Inferior parietal cortex (tissue), 1 donor: ENCODE measurements around the gene GMCL2.
"Not testable (repeated sequence)": the region's sequence is repeated elsewhere in the genome, so short reads cannot be mapped to it uniquely, and the experiment has no call there.

ENCODE experiments used
- DNase-seq: peaks from one replicate; pipeline ENCODE4 v3.0.0-alpha.2; 2016; ENCODE audit errors: extremely low spot score

GMCL2 gene

GRCh38 chr5:178206166-178207101 lies 19.3 kb upstream of the GMCL2 start:
- no peak for DNase-seq

DNA sequence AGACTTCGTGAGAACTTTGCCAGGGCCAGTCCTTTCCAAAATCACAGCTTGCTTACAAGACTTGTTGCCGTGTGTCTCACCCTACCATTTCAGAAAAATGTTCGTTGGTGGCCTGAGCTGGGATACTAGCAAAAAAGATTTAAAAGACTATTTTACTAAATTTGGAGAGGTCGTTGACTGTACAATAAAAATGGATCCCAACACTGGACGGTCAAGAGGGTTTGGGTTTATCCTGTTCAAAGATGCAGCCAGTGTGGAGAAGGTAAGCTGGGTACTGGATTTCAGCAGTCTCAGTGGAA lies 18.5 kb upstream of the GMCL2 start:
- no peak for DNase-seq

- peak; percentile 38 for DNase-seq
Measured at GRCh38 chr5:178204935-178205748, 18.0 kb upstream of the GMCL2 start.

DNA sequence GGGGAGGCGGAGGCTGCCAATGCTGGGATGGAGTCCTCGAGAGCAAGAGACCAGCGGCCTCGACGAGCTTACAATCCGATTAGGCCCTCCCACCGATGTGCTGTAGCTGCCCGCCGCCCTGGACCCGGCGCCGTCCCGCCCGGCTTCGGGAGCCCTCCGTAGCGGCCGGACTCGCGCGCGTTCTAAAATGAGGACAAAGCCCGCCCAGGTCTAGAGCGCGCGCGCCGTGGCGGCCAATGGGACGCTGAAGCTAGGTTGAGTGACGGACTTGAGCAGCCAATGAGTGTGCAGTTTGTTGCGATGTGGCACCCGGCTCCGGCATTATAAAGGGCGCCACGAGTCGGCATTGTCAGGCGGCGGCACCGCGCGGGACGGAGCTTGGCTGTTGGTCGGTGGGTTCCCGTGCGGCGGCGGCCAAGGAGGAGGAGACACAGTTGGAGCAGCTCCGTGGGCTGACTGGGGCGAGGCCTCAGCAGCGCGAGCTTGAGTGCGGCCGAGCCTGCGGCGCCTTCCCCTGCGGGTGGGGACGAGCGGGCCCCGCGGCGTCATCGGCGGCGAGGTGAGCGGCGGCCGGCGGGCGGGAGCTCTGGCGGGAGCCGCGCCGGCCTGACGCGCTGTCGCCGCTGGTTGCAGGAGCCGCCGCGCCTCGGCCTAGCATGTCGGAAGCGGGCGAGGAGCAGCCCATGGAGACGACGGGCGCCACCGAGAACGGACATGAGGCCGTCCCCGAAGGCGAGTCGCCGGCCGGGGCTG lies 17.2 kb upstream of the GMCL2 start, which contains the start of gene HNRNPAB:
Gene HNRNPAB (plus strand): TSS at position 352 of the 753 bp plus-strand sequence. CDS start 305 bp downstream, at position 657.
- peak; percentile 97 for DNase-seq

- no peak for DNase-seq
Measured at GRCh38 chr5:178203670-178204181, 16.6 kb upstream of the GMCL2 start.

DNA sequence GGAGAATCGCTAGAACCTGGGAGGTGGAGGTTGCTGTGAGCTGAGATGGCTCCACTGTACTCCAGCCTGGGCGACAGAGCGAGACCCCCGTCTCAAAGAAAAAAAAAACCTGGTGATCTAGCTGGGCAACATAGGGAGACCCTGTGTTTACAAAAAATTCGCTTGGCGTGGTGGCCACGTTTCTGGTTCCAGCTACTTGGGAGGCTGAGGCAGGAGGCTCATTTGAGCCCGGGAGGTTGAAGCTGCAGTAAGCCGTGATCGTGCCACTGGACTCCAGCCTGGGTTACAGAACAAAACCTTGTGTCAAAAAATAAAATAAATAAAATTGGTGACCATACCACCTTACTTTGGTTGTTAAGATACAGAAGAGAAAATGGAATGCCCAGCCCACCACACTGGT lies 15.4 kb upstream of the GMCL2 start:
- DNase-seq = no peak

DNA sequence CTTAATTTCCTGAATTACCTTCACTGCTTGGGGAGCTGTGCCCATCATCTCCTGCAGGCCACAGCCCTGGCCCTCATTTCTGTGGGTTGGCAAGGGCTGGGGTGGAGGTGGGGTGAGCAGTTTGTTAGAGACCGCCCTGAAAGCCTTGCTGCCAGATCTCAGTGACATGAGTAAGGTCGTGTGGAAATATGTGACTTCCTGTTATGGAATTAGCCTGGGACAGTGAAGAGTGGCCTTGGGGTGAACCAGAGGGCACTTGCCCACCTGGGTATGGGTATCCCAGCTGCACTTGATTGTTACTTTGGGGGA lies 14.7 kb upstream of the GMCL2 start:
- no peak for DNase-seq

DNA sequence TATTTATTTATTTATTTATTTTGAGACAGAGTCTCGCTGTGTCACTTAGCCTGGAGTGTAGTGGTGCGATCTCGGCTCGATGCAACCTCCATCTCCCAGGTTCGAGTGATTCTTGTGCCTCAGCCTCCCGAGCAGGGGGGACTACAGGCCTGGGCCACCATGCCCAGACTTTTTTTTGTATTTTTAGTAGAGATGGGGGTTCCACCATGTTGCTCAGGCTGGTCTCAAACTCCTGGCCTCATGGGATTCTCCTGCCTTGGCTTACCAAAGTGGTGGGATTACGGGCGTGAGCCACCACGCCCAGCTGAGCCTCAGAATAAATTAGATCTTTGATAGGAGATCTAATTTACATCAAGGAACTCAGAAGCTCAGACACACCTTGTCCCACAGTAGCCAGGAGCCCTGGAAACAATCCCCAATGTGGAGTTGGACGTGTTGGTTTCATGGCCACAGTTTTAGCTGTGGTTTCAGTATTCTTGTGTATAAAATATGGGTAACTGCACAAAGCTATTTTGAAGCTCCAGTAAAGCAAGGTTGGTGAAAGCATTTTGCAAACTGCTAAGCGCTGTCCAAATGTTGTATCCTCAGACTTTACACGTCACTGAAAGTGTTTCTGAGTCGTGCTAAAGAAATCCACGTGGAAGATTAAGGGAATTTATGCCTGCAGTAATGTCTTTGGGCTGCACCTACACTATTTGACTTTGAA lies 14.2 kb upstream of the GMCL2 start:
- DNase-seq = no peak

DNA sequence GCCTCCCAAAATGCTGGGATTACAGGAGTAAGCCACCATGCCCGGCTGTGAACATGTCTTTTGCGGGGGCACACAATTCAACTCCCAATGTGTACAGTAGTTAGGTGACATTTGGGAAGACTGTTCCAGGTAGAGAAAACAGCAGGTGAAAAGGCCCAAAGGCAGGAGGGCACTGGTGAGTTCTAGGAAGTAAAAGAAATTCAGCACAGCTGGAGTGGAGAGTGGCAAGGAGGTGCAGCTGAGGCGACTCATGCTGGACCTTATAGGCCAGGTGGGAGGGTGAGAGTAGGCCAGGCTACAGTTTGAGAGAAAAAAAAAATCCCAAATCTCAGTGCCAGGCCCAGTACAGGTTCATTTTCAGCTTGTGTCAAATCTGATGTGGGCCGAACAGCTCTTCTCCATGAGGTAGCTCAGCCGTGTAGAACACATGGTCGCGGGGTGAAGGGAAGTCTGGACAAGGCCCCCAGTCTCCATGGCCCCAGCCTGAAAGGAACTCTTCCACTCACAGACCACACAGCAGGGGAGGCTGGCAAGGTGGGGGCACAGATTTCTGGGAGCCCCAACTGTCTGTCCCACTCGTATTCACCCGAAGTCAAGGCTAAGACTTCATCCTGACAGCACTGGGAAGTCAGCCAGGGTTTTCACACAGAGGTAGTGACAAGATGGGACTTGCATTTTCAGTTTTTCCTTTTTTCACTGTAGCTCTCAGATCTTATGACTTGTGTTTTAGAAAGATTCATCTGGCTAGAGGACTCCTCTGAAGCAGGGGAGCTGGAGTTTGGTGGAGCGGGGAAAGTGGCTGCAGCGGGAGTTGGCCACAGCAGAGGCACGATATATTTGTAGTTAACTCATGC lies 12.6 kb upstream of the GMCL2 start:
- DNase-seq = no peak

- no peak for DNase-seq
Measured at GRCh38 chr5:178198706-178199105, 11.5 kb upstream of the GMCL2 start.

DNA sequence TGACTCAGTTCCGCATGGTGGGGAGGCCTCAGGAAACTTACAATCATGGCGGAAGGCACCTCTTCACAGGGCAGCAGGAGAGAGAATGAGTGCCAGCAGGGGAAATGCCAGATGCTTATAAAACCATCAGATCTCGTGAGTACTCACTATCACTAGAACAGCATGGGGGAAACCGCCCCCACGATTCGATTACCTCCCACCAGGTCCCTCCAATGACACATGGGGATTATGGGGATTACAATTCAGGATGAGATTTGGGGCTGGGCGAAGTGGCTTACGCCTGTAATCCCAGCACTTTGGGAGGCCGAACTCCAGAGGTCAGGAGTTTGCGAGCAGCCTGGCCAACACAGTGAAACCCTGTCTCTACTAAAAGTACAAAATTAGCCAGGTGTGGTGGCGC lies 11.0 kb upstream of the GMCL2 start:
- not testable (repeated sequence) for DNase-seq

DNA sequence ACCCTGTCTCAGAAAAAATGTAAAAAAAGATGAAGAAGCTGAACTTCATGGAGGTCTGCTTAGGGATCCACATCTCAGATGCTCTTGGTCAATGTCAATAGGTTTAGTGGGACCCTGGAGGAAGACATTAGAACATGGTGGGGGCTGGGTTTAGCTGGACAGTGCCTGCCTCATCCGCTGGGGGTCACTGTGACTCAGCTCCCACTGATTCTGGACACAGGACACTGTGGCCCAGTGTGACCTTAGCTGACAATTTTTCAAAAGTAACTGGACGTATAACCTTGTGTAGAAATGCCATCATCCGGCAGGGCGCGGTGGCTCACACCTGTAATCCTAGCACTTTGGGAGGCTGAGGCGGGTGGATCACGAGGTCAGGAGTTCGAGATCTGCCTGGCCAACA lies 9.8 kb upstream of the GMCL2 start:
- DNase-seq = no peak

GRCh38 chr5:178196281-178196812 lies 9.2 kb upstream of the GMCL2 start:
- no peak for DNase-seq

GRCh38 chr5:178194026-178194425 lies 6.9 kb upstream of the GMCL2 start:
- DNase-seq = no peak

DNA sequence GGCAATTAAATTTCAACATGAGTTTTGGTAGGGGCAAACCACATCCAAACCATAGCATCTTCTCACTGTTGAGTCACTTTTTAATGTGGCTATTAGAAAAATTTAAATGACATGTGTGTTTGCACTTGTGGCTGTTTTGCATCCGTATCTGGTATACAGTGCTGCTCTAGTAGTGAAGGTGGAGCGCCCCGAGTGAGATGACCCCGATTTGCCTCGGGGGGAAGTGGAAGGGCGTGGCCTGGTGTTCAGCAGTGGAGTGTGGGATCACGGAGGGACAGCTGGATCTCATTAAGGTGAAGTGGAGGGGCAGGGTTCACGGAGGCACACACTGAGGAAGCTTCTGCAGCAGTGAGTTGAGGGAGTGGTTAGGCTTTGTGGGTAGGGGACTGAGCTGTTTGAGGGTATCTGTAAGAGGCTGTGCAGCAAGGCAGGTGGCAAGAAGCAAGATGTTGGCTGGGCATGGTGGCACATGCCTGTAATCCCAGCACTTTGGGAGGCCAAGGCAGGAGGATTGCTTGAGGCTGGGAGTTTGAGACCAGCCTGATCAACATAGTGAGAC lies 6.2 kb upstream of the GMCL2 start:
- no peak for DNase-seq

GRCh38 chr5:178192787-178193186 lies 5.6 kb upstream of the GMCL2 start:
- no peak for DNase-seq

DNA sequence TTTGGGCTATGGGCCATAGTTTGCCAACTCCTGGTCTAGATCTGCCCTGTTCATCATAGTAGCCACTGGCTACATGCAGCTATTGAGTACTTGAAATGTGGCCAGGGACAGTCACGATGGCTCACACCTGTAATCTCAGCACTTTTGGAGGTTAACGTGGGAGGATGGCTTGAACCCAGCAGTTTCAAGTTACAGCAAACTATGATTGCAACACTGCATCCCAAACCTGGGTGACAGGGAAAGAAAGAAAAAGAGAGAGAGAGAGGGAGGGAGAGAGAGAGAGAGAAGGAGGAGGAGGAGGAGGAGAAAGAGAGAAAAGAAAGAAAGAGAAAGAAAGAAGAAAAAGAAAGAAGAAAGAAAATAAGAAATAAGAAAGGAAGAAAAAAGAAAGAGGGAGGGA lies 5.1 kb upstream of the GMCL2 start:
- no peak for DNase-seq

- DNase-seq = no peak
Measured at GRCh38 chr5:178191661-178192060, 4.5 kb upstream of the GMCL2 start.

- DNase-seq = no peak
Measured at GRCh38 chr5:178189433-178189832, 2.3 kb upstream of the GMCL2 start.

- DNase-seq = no peak
Measured at GRCh38 chr5:178186427-178186826, 744 bp downstream of the GMCL2 start.
